ENCODE data around the gene SEMA4D.

The SEMA4D gene

GRCh38 chr9:89497978-89498851 lies at the start of gene SEMA4D:
Gene SEMA4D, minus strand, starts transcription at chr9:89498113. Its CDS starts 92,657 bp downstream, at chr9:89405456.
- FAIRE-seq (no peak), DNase-seq (ENCODE audit: insufficient read length, low spot score) (peak; percentile 69)

GRCh38 chr9:89547000-89547399 lies 49.1 kb upstream of the SEMA4D start:
- FAIRE-seq = no peak
- TF ChIP-seq CTCF (IDR thresholded peaks at IDR 0.05; ENCODE audit: insufficient read depth, missing control alignments) = no peak
- no peak for DNase-seq (ENCODE audit: insufficient read length, low spot score)

More at GRCh38 chr9:89497978-89498851, at the start of gene SEMA4D:
- no peak for TF ChIP-seq CTCF (IDR thresholded peaks at IDR 0.05; ENCODE audit: insufficient read depth, missing control alignments)

GRCh38 chr9:89544279-89544661 lies 46.4 kb upstream of the SEMA4D start:
- TF ChIP-seq CTCF (IDR thresholded peaks at IDR 0.05; ENCODE audit: insufficient read depth, missing control alignments) = no peak
- DNase-seq (ENCODE audit: insufficient read length, low spot score) (no peak), FAIRE-seq (no peak)

- DNase-seq (ENCODE audit: insufficient read length, low spot score) = no peak
- TF ChIP-seq CTCF (IDR thresholded peaks at IDR 0.05; ENCODE audit: insufficient read depth, missing control alignments) = no peak
- no peak for FAIRE-seq
Observed at GRCh38 chr9:89543621-89544278, 45.8 kb upstream of the SEMA4D start.

- TF ChIP-seq CTCF (IDR thresholded peaks at IDR 0.05; ENCODE audit: insufficient read depth, missing control alignments) = no peak
- FAIRE-seq (no peak), DNase-seq (ENCODE audit: insufficient read length, low spot score) (no peak)
Observed at GRCh38 chr9:89543111-89543510, 45.2 kb upstream of the SEMA4D start.

- TF ChIP-seq CTCF (IDR thresholded peaks at IDR 0.05; ENCODE audit: insufficient read depth, missing control alignments) = no peak
- no peak for DNase-seq (ENCODE audit: insufficient read length, low spot score)
- no peak for FAIRE-seq
Observed at GRCh38 chr9:89542401-89543021, 44.6 kb upstream of the SEMA4D start.

All from D721Med (cell line).